GM18907 (cell line): Measurements from ENCODE around the gene BORCS6.
A peak's percentile ranks its signal among the peaks of the same experiment; 100 is the strongest.

Experiments used
- ATAC-seq: cut with Tn5 transposase; IDR thresholded peaks from one replicate; pipeline ENCODE4 v1.9.1; 2021; ENCODE audit warnings: mild to moderate bottlenecking, moderate library complexity; ENCODE audit not compliant: unreplicated experiment

BORCS6 gene

GRCh38 chr17:8143581-8144400 is 46.2 kb downstream of the BORCS6 start:
- no peak for ATAC-seq

GRCh38 chr17:8142887-8143580 is 46.9 kb downstream of the BORCS6 start:
- no peak for ATAC-seq

- ATAC-seq, result no peak
Measured at GRCh38 chr17:8142158-8142886, 47.7 kb downstream of the BORCS6 start.

GRCh38 chr17:8141741-8142140 is 48.2 kb downstream of the BORCS6 start:
- ATAC-seq, result no peak

GRCh38 chr17:8141045-8141444 is 48.9 kb downstream of the BORCS6 start:
- ATAC-seq, result no peak

GRCh38 chr17:8140065-8141029 is 49.6 kb downstream of the BORCS6 start:
- no peak for ATAC-seq

- peak; percentile 82 for ATAC-seq
Measured at GRCh38 chr17:8138672-8139371, 51.2 kb downstream of the BORCS6 start.

- ATAC-seq, result peak; percentile 6
Measured at GRCh38 chr17:8138374-8138671, 51.7 kb downstream of the BORCS6 start.
